Measurements from ENCODE around the gene HIKESHI.
A peak's percentile ranks its signal among the peaks of the same experiment; 100 is the strongest.
"Not testable (repeated sequence)": the region's sequence is repeated elsewhere in the genome, so short reads cannot be mapped to it uniquely, and the experiment has no call there.

The HIKESHI gene

GRCh38 chr11:86302092-86302793 lies at the start of gene HIKESHI:
TSS of gene HIKESHI (plus strand) at chr11:86302240. CDS start at chr11:86302449, 209 bp downstream.
- peak; percentile 98 for DNase-seq

GRCh38 chr11:86255896-86256295 lies 46.1 kb upstream of the HIKESHI start:
- no peak for DNase-seq

- DNase-seq: no peak
Measured at GRCh38 chr11:86256608-86257007, 45.4 kb upstream of the HIKESHI start.

GRCh38 chr11:86257446-86257845 lies 44.6 kb upstream of the HIKESHI start:
- no peak for DNase-seq

- no peak for DNase-seq
Measured at GRCh38 chr11:86259730-86260129, 42.3 kb upstream of the HIKESHI start.

- DNase-seq: no peak
Measured at GRCh38 chr11:86261328-86261727, 40.7 kb upstream of the HIKESHI start.

- DNase-seq: no peak
Measured at GRCh38 chr11:86262387-86262786, 39.7 kb upstream of the HIKESHI start.

GRCh38 chr11:86264649-86265048 lies 37.4 kb upstream of the HIKESHI start:
- no peak for DNase-seq

- no peak for DNase-seq
Measured at GRCh38 chr11:86265194-86265593, 36.8 kb upstream of the HIKESHI start.

- DNase-seq: no peak
Measured at GRCh38 chr11:86269645-86270044, 32.4 kb upstream of the HIKESHI start.

- no peak for DNase-seq
Measured at GRCh38 chr11:86274503-86274902, 27.5 kb upstream of the HIKESHI start.

GRCh38 chr11:86274999-86275398 lies 27.0 kb upstream of the HIKESHI start:
- DNase-seq: no peak

- no peak for DNase-seq
Measured at GRCh38 chr11:86275493-86276370, 26.3 kb upstream of the HIKESHI start.

- DNase-seq: no peak
Measured at GRCh38 chr11:86277741-86278140, 24.3 kb upstream of the HIKESHI start.

- DNase-seq: no peak
Measured at GRCh38 chr11:86278226-86278625, 23.8 kb upstream of the HIKESHI start.

- no peak for DNase-seq
Measured at GRCh38 chr11:86279747-86280146, 22.3 kb upstream of the HIKESHI start.

GRCh38 chr11:86287468-86287796 lies 14.6 kb upstream of the HIKESHI start:
- DNase-seq: no peak

- no peak for DNase-seq
Measured at GRCh38 chr11:86288776-86289507, 13.1 kb upstream of the HIKESHI start.

- DNase-seq: not testable (repeated sequence)
Measured at GRCh38 chr11:86289508-86290280, 12.3 kb upstream of the HIKESHI start.

- no peak for DNase-seq
Measured at GRCh38 chr11:86291466-86292262, 10.4 kb upstream of the HIKESHI start.

GRCh38 chr11:86292912-86293616 lies 9.0 kb upstream of the HIKESHI start:
- no peak for DNase-seq

All from NCI-H226 (cell line).